NCI-H226 (cell line): ENCODE measurements around the gene TMUB2.

Source experiments
- DNase-seq: peaks from one replicate; pipeline ENCODE4 v3.0.0-alpha.2; 2015

The TMUB2 gene

DNA sequence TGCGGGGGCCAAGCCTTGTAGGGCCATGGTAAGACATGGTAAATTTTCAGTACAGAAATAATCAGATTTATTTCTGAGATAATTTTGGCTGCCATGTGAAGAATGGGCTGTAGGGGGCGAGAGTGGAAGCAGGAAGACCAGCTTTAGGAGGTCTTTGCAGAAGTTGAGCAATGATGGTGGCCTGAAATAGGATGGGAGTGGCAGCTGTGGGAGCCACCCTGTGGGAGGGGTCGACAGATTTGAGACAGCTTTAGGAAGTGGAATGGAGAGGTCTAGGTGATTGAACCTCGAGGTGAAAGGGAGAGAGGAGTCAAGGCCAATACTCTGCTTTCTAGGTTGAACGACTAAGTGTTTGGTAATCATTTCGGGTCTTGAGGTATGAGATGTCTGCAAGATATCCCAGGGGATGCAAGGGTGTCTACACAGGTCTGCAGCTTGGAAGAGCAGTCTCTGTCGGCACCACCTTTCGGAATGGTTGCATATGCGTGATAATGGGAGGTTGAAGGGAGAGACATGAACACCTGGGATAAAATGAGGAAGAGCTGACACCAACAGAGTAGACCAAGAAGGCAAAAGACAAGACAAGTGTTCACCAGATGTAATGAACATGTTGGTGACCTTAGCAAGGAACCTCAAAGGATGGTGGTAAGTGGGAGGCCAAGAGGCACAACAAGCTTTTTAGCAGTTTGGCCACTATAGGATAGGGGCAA is 17.1 kb downstream of the TMUB2 start:
- no peak for DNase-seq

- peak; percentile 71 for DNase-seq
These were observed 17.7 kb downstream of the TMUB2 start for GRCh38 chr17:44204441-44204882.

GRCh38 chr17:44205962-44206824 is 19.4 kb downstream of the TMUB2 start:
- no peak for DNase-seq

GRCh38 chr17:44206825-44207155 is 20.0 kb downstream of the TMUB2 start:
- DNase-seq = no peak

DNA sequence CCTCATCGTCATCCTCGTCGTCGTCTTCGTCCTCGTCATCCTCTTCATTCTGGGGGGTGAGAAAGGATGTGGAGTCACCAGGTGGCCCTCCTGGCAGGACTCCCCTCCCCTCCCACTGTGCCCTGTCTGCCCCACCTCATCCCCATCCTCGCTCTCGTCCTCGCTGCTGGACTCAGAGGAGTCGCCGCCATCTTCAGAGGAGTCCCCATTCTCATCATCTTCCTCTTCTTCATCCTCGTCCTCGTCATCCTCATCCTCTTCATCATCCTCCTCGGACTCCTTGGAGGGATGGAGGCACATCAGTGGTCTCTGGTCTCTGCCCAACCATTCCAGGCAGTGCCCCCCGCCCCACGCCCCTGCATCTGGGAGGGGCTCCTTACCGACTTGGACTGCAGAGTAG is 20.5 kb downstream of the TMUB2 start:
- DNase-seq = no peak

DNA sequence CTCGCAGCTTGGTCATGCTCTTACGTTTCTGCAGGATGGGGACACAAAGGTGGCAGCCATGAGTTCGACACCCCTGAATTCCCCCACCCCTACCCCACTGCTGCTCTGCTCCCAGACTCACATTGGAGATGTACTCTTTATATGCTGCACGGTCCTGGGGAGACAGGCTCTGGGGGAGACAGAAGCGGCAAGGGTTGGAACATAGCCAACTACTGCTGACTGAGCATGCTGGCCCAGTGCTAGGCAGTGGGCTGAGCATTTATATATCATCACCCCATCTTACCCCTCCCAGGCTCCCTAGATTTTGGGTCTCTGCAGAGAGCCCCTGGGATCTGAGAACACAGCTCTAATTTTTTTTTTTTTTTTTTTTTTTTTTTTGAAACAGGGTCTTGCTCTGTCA is 21.0 kb downstream of the TMUB2 start:
- no peak for DNase-seq

GRCh38 chr17:44209786-44210341 is 23.1 kb downstream of the TMUB2 start:
- no peak for DNase-seq

DNA sequence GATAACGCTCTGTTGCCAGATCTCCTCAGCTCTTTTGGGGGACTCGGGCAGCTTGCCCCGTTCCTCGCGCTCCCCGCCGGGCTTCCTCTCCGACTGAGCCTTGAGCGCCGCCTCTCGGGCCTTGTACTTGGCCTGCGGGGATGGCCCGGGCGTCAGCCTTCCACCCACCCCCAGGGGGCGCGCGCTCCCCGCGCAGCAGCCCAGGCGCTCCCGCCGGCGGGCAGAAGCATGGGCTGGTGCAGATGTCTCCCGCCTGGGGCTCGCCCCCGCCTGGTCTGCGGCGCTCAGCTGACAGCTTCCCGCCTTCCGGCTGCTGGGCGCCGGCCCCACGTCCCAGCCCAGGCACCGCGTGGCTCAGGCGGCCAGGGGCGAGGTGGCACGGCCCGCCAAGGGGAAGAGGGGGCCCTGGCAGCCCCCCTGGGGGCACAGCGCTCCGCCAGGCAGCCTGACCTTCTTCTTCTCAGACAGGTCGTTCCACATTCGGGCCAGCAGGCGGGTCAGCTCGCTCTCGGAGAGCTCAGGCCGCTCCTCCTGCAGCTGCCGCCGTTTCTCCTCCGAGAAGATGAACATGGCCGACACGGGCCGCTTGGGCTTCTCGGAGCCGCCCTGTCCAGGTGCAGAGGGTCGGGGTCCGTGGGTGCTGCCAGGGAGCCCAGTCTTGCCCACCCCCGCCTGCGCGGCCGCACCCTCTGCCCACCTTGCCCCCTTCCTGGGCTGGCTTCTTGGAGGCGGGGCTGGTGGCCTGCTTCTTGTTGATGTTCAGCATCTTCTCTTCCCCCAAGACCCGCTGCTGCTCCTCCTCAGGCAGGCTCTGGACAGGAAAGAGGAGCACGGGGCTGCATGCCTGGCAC is 23.8 kb downstream of the TMUB2 start:
- peak; percentile 79 for DNase-seq

DNA sequence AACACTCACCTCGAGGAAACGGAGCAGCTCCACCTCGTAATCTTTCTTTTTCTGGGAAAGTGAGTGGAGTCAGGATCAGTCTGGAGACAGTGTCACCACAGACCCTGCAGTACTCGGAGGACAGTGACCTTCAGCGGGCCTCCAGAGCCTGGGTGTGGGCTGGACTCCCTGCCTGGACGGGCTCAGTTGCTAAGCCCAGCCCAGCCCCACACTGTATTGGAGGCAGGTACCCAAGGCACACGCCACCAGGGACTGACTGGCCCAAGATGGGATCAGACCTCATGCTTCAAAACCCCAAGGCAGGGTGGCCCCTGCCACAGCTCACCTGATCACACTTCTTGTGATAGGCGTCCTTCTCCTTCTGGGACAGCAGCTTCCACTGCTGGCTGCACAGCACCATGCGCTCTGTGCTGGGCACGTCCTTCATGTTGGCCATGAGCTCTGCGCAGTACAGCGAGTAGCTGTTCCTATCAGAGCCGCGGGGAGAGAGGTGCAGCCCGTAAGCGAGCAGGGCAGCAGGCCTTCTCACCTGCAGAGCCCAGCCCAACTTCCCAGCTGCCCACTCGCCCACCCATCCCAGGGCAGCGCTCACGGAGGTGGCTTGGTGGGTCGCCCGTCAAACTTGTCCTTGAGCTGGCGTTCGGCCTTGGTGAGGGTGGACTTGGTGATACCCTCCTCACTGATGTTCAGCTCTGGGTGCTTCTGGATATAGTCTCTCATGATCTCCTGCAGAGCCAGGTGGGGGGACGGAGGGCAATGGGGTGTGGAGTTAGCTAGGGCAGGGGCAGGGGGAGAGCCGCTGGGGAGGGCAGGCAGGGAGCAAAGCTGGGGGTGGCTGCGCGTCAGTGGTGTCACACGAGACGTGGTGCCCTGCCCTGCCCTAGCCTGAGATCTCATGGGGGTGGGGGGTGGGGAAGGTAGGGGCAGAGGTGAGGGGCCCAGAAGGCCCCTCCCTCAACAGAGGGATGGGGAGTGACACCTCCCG is 24.8 kb downstream of the TMUB2 start:
- DNase-seq = no peak

GRCh38 chr17:44212507-44213402 is 26.0 kb downstream of the TMUB2 start:
- no peak for DNase-seq

DNA sequence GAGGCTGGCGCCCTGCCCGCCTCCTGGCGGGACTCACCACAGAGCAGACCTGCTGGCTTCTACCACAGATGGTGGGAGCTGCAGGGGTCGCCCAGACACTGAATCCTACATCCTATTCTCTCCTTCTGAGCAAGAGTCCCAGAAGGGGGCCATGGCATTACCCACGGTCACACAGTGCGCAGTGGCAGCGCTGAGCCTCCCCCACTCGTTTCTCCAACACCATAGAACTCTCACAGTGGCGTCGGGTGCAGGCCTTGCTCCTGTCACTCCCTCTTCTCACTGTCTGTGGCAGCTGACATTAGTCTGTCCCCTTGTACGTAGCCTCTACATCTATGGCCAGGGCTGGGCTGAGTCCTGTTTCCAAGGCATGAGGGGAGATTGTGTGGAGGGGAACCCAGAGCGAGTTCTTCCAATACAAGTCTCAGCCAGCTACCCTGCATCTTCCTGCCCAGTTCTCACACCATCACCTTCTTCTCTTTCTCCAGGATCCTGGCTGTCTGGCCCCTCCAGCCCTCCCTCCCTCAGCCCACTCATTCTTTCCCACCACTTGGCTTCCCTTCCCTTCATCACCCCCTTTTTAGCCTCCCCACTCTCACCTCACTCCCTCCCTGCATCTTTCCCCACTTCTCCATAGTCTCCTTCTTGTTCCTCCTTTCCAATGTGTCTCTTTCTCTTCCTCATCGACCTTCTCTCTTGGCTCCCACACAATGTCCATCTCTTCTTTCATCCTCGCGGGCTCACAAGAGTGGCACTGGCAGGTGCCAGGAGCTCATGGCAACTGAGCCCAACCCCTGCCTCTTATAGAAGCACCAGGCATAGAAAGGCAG is 26.8 kb downstream of the TMUB2 start:
- no peak for DNase-seq

- DNase-seq = no peak
These were observed 27.4 kb downstream of the TMUB2 start for GRCh38 chr17:44214230-44214494.

DNA sequence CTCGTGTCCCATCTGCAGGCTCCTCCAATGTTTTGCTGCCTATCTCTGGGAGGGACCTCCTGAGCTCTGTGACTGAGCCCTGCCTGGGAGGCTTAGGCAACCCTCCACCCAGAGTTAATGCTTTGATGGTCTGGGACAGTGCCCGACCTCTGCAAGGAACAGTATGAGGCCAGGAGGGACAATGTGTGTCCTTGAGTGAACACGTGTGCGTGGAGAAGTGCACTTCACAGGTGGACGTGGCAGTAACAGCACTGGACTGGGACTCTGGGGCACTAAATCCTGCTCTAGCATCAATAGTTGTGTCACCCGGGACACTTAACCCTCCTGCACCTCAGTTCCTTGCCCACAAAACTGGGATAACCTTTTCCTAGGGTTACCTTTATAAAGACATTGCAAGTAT is 28.1 kb downstream of the TMUB2 start:
- DNase-seq = no peak

DNA sequence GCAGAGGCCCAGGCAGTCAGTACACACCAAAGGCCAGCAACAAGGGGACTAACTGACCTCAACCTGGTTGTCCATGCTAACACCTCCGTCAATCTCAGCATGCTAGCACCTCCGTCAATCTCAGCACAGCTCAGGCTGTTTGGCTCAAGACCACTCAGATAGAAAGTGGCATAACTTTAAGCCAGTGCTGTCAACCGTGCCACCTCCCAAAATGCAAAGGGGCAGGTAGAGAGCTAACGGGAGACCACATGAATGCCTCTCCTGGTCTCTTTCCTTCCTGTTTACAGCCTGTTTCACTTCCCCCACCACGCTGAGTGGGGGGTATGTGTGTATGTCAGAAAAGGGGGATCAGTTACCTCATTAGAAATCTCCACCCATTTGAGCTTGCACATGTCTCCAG is 29.4 kb downstream of the TMUB2 start:
- DNase-seq = no peak

- DNase-seq = no peak
These were observed 29.9 kb downstream of the TMUB2 start for GRCh38 chr17:44216694-44217093.

DNA sequence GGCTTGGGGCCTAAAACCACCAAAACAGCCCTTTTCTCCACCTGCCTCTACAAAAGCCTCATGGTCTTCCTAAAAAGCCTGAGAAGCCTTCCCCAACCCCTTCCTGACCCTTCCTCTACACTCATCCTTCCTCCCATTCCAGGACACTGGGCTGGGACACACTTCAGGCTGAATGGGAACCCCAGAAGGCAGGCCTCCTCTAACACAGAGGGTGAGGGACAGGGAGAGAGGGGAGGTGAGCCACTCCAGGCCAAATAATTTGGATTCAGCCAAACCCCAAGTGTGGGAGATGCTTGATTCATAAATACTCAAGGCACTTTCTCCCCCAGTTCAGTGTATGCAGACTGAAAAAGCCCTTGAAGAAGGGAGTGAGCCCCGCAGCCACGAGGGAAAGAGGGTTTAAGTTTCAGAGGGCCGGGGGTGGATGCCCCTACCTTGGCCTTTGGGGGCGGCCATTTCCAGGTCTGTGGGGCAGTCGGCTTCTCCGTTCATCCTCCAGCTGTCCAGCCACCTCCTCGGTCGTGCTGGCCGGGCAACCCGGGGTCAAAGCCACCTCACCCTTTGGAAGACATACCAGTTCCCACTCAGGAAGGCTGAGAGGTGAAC is 31.1 kb downstream of the TMUB2 start:
- no peak for DNase-seq

- DNase-seq = peak; percentile 75
These were observed 31.8 kb downstream of the TMUB2 start for GRCh38 chr17:44218344-44219107.

- DNase-seq = peak; percentile 55
These were observed 32.4 kb downstream of the TMUB2 start for GRCh38 chr17:44219108-44219615.
